OCI-LY1 (cell line): ENCODE measurements around the gene ISL1.

Experiments
- H2AFZ ChIP-seq: fragments of 200-600 bp; sonication (generic), shearing (Covaris generic); 2 replicates; pipeline ENCODE4 v1.6.0; 2014; ENCODE audit warnings: antibody characterized with exemption, mild to moderate bottlenecking, low read length
- H3F3A ChIP-seq: fragments of 200-600 bp; sonication (generic), shearing (Covaris generic); 2 replicates; pipeline ENCODE4 v1.6.0; 2014; ENCODE audit warnings: mild to moderate bottlenecking, antibody characterized with exemption, low read length, moderate library complexity; ENCODE audit not compliant: insufficient read depth
- H3K27ac ChIP-seq: fragments of 200-600 bp; sonication (generic); 2 replicates; pipeline ENCODE4 v1.5.1; 2014; ENCODE audit warnings: low read length, mixed run types, mild to moderate bottlenecking, low read depth; ENCODE audit not compliant: poor library complexity, severe bottlenecking
- H3K27me3 ChIP-seq: fragments of 200-600 bp; sonication (generic); 2 replicates; pipeline ENCODE4 v1.6.0; 2014; ENCODE audit warnings: antibody characterized with exemption, mild to moderate bottlenecking, low read length, moderate library complexity; ENCODE audit not compliant: insufficient read depth
- H3K36me3 ChIP-seq: fragments of 200-600 bp; sonication (generic); 2 replicates; pipeline ENCODE4 v1.6.1; 2014; ENCODE audit warnings: mild to moderate bottlenecking, antibody characterized with exemption, low read length, moderate library complexity, mixed read lengths; ENCODE audit not compliant: insufficient read depth
- H3K4me1 ChIP-seq: fragments of 200-600 bp; sonication (generic); 2 replicates; pipeline ENCODE4 v1.5.1; 2014; ENCODE audit warnings: mild to moderate bottlenecking, low read length, moderate library complexity; ENCODE audit not compliant: insufficient read depth, severe bottlenecking
- H3K4me2 ChIP-seq: fragments of 200-600 bp; sonication (generic), shearing (Covaris generic); 2 replicates; pipeline ENCODE4 v1.6.1; 2014; ENCODE audit warnings: low read length
- H3K4me3 ChIP-seq: fragments of 200-600 bp; sonication (generic); 2 replicates; pipeline ENCODE4 v1.5.1; 2014; ENCODE audit warnings: low read length, low read depth, mild to moderate bottlenecking, mixed read lengths; ENCODE audit not compliant: poor library complexity, severe bottlenecking
- H3K79me2 ChIP-seq: fragments of 200-600 bp; shearing (Covaris generic); 2 replicates; pipeline ENCODE4 v1.6.1; 2016; ENCODE audit warnings: mixed run types, low read length, mixed read lengths; ENCODE audit not compliant: insufficient read depth
- H3K9ac ChIP-seq: fragments of 200-600 bp; sonication (generic), shearing (Covaris generic); 2 replicates; pipeline ENCODE4 v1.6.1; 2014; ENCODE audit warnings: mild to moderate bottlenecking, low read length, mixed read lengths
- H3K9me2 ChIP-seq: fragments of 200-600 bp; sonication (generic), shearing (Covaris generic); 2 replicates; pipeline ENCODE4 v1.6.1; 2014; ENCODE audit warnings: low read depth, mild to moderate bottlenecking, low read length, mixed read lengths
- H3K9me3 ChIP-seq: fragments of 200-600 bp; shearing (Covaris generic); 2 replicates; pipeline ENCODE4 v1.6.1; 2014; ENCODE audit warnings: low read length, mixed read lengths
- H4K20me1 ChIP-seq: fragments of 200-600 bp; sonication (generic), shearing (Covaris generic); 2 replicates; pipeline ENCODE4 v1.6.0; 2016; ENCODE audit warnings: mild to moderate bottlenecking, low read length; ENCODE audit not compliant: insufficient read depth
- EZH2 ChIP-seq: fragments of 200-600 bp; sonication (generic), shearing (Covaris generic); IDR thresholded peaks from 2 replicates; pipeline ENCODE4 v1.8.0; 2017; ENCODE audit warnings: borderline replicate concordance, mixed run types, mild to moderate bottlenecking, antibody characterized with exemption, low read length, moderate library complexity, mixed read lengths
- TF ChIP-seq, protein P1 (sequence below): fragments of 200-600 bp; sonication (generic), shearing (Covaris generic); IDR thresholded peaks from 2 replicates; pipeline ENCODE4 v1.5.1; 2017; ENCODE audit warnings: mild to moderate bottlenecking, antibody characterized with exemption, low read length, moderate library complexity, mixed read lengths

The ISL1 gene

DNA sequence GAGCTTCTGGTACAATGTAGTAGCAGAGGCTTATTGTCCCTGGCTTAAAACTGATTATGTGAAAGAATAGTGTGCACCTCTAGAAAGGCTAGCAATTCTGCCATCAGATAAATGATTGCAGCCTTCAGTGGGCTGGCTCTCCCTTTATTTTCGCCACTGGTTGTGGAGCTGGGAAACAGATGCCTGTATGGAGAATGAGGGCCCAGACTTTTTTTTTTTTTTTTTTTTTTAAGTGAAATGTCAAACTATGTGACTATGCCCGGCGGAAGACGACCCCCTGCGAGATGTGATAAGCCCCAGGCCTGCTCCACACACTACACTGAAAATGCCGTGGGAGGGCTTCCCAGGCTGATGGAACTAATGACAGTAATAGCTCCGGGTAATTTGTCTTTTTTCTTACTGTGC is 28.7 kb downstream of the ISL1 start:
- no peak overlapping the region for H3K9ac ChIP-seq
- H2AFZ ChIP-seq = no peak overlapping the region
- H3K4me1 ChIP-seq = no peaks in the 10 kb centered on the region
- TF ChIP-seq, protein P1, sequence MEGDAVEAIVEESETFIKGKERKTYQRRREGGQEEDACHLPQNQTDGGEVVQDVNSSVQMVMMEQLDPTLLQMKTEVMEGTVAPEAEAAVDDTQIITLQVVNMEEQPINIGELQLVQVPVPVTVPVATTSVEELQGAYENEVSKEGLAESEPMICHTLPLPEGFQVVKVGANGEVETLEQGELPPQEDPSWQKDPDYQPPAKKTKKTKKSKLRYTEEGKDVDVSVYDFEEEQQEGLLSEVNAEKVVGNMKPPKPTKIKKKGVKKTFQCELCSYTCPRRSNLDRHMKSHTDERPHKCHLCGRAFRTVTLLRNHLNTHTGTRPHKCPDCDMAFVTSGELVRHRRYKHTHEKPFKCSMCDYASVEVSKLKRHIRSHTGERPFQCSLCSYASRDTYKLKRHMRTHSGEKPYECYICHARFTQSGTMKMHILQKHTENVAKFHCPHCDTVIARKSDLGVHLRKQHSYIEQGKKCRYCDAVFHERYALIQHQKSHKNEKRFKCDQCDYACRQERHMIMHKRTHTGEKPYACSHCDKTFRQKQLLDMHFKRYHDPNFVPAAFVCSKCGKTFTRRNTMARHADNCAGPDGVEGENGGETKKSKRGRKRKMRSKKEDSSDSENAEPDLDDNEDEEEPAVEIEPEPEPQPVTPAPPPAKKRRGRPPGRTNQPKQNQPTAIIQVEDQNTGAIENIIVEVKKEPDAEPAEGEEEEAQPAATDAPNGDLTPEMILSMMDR = no peak
- no peak for TF ChIP-seq EZH2
- no peaks in the 10 kb centered on the region for H3K9me2 ChIP-seq
- no peak overlapping the region for H3K4me2 ChIP-seq
- no peaks in the 10 kb centered on the region for H3K79me2 ChIP-seq
- H3K27ac ChIP-seq = no peak overlapping the region
- H3F3A ChIP-seq = no peaks in the 10 kb centered on the region
- no peaks in the 10 kb centered on the region for H3K27me3 ChIP-seq
- H3K9me3 ChIP-seq = no peaks in the 10 kb centered on the region
- no peak overlapping the region for H3K4me3 ChIP-seq
- H4K20me1 ChIP-seq = no peaks in the 10 kb centered on the region
- H3K36me3 ChIP-seq = no peaks in the 10 kb centered on the region

DNA sequence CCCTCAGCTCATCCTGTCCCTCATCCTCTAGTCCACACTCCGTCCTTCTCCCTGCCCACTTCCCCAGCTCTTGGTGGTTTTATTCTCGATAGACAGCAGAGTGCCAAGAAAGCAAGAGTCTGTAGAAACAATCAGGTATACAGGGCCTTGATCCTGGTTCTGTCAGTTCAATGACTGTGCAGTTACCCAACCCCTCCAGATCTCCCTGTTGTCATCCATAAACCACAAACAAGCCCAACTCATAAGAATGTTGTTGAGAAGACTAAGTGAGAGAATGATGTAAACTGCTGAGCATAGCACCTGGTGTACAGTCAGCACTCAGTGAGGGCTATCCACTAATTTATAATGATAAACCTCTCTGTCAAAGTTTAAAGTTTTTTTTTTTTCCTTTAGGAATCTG is 31.3 kb downstream of the ISL1 start:
- TF ChIP-seq EZH2 = no peak
- TF ChIP-seq, protein P1 = no peak
- H3K4me1 ChIP-seq = no peaks in the 10 kb centered on the region
- no peak overlapping the region for H3K9ac ChIP-seq
- no peak overlapping the region for H3K4me3 ChIP-seq
- H3K27me3 ChIP-seq = no peaks in the 10 kb centered on the region
- no peaks in the 10 kb centered on the region for H3K36me3 ChIP-seq
- no peaks in the 10 kb centered on the region for H4K20me1 ChIP-seq
- no peak overlapping the region for H3K27ac ChIP-seq
- H3K9me2 ChIP-seq = no peaks in the 10 kb centered on the region
- no peaks in the 10 kb centered on the region for H3F3A ChIP-seq
- no peak overlapping the region for H3K4me2 ChIP-seq
- no peaks in the 10 kb centered on the region for H3K79me2 ChIP-seq
- H2AFZ ChIP-seq = no peak overlapping the region
- H3K9me3 ChIP-seq = no peaks in the 10 kb centered on the region

DNA sequence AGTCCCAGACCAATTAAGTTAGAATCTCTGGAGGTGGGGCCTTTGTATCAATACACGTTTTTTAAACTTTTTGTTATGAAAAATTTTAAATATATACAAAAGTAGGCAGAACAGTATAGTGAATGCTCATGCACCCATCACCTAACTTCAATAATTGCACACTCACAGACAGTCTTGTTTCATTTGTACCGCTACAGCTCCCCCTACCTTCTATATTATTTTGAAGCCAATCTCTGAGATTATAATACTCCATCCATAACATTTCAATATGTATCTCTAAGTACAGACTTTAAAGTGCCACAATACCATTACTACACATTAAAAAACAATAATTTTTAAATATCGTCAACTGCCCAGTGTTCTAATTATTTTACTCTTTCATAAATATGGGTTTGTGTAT is 32.9 kb downstream of the ISL1 start:
- Histone ChIP-seq H3K4me3 (no peak overlapping the region), H3K27ac (no peak overlapping the region), H3F3A (no peaks in the 10 kb centered on the region), H2AFZ (no peak overlapping the region), H3K9me2 (no peaks in the 10 kb centered on the region), H3K36me3 (no peaks in the 10 kb centered on the region), H4K20me1 (no peaks in the 10 kb centered on the region), H3K4me1 (no peaks in the 10 kb centered on the region), H3K9ac (no peak overlapping the region), H3K4me2 (no peak overlapping the region), H3K9me3 (no peaks in the 10 kb centered on the region), H3K79me2 (no peaks in the 10 kb centered on the region), H3K27me3 (no peaks in the 10 kb centered on the region)
- TF ChIP-seq EZH2 = no peak
- TF ChIP-seq, protein P1 = peak; percentile 26; the same call in 1 of the 2 replicates
